Uterus (tissue), 2 donors: ENCODE results near the gene TTC24.

Experiments
- POLR2A ChIP-seq, 2 donors: fragments of 450-650 bp; IDR thresholded peaks; one replicate each; pipeline ENCODE4 v1.6.1; 2016; ENCODE audit warnings: antibody characterized with exemption in 2 of 2, mild to moderate bottlenecking in 1 of 2, moderate library complexity in 1 of 2
- TF ChIP-seq, protein P1 (sequence below), 4 experiments: fragments of 200-600 bp in 2 of 4; fragments of 450-650 bp in 2 of 4; sonication (generic) in 2 of 4; IDR thresholded peaks; one replicate each; pipeline ENCODE4 v1.5.1; 2016 to 2019; ENCODE audit warnings: antibody characterized with exemption in 4 of 4, mild to moderate bottlenecking in 2 of 4, moderate library complexity in 1 of 4

DNA sequence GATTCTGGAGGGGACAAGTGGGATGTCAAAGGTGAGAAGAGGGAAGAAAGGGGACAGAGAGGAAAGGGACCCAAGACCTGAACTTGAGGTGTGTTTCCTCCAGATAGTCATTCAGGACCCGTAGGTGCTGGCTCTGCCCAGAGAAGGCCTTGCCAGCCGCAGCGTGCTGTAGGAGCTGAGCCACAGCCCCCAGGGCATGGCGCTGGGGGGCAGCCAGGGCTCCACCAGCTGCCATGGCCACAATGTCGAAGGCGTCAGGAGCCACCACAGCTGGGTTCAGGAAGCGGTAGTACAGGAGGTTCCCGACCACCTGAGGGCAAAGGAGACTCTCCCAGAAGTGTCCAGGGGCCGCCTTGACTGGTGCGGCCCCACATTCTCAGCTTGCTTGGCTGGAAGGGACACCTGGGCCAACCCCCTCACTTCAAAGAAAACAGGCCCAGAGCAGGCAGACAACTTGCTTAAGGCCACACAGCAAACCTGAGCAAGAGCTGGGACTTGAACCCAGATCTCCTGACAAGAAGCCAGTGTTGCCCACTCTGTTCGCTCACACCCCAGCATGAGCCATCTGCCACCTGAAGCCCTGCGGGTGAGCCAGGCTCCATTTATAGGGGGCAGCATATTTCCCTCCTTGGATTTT is 45.0 kb upstream of the TTC24 start:
- TF ChIP-seq POLR2A (IDR thresholded peaks at IDR 0.05), result no peak
- TF ChIP-seq, protein P1, sequence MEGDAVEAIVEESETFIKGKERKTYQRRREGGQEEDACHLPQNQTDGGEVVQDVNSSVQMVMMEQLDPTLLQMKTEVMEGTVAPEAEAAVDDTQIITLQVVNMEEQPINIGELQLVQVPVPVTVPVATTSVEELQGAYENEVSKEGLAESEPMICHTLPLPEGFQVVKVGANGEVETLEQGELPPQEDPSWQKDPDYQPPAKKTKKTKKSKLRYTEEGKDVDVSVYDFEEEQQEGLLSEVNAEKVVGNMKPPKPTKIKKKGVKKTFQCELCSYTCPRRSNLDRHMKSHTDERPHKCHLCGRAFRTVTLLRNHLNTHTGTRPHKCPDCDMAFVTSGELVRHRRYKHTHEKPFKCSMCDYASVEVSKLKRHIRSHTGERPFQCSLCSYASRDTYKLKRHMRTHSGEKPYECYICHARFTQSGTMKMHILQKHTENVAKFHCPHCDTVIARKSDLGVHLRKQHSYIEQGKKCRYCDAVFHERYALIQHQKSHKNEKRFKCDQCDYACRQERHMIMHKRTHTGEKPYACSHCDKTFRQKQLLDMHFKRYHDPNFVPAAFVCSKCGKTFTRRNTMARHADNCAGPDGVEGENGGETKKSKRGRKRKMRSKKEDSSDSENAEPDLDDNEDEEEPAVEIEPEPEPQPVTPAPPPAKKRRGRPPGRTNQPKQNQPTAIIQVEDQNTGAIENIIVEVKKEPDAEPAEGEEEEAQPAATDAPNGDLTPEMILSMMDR (IDR thresholded peaks at IDR 0.05), result no peak
